Loucy (cell line): Measurements from ENCODE around the gene SLC17A8.

ENCODE experiments used
- CTCF ChIP-seq: fragments of 200-600 bp; sonication (generic); conservative IDR thresholded peaks from 2 replicates; pipeline ENCODE4 v1.5.1; 2014; ENCODE audit warnings: mild to moderate bottlenecking, antibody characterized with exemption, low read length
- EZH2phosphoT487 ChIP-seq: fragments of 200-600 bp; IDR thresholded peaks from 2 replicates; pipeline ENCODE4 v1.6.1; 2018; ENCODE audit warnings: antibody characterized with exemption, mild to moderate bottlenecking, moderate library complexity, borderline replicate concordance

- TF ChIP-seq CTCF (no peak), EZH2phosphoT487 (no peak)
Measured at GRCh38 chr12:100447381-100447780, 90.5 kb downstream of the SLC17A8 start.
